ENCODE data around the gene PLBD2. TPM values are rescaled to one million over a fixed set of nuclear protein-coding genes. Genes with fewer than 3 reads are reported as not detected.
A peak's percentile ranks its signal among the peaks of the same experiment; 100 is the strongest.

The PLBD2 gene
- total RNA-seq, 4 donors from 2014 or later = 36.5 to 57.9 (median 44.7) TPM

DNA sequence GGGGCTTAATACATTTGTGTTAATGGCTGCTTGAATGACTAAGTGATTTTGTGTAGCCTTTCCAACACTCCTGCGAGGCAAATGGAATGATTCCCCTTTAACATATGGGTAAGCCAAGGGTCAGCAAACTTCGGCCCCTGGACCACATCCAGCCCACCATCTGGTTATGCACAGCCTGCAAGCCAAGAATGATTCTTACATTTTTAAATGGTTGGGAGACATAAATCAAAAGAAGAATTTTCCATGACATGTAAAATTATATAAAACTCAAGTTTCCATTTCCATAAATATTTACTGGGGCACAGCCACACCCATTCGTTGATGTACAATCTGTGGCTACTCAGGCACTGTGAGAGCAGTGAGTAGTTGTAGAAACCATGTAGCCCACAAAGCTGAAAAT lies 32.5 kb upstream of the PLBD2 start:
- 22 to 29% methylated on average over 3 of the region's 3 CpGs for WGBS, 2 donors
- no peak for DNase-seq (ENCODE audit: low spot score in 2 of 2)
- Histone ChIP-seq H3K36me3 (peaks cover 0 to 60% (median 0%) of the 10 kb centered on the region in 3 donors), H3K4me3 (no peak overlapping the region), H3K27me3 (no peaks in the 10 kb centered on the region), H3K9me3 (peaks cover 0 to 18% (median 0%) of the 10 kb centered on the region in 4 donors), H3K27ac (peak overlapping the region in 1 of 4 donors; percentile 47), H3K4me1 (peaks cover 0 to 26% (median 0%) of the 10 kb centered on the region in 4 donors)
- TF ChIP-seq, protein P1, sequence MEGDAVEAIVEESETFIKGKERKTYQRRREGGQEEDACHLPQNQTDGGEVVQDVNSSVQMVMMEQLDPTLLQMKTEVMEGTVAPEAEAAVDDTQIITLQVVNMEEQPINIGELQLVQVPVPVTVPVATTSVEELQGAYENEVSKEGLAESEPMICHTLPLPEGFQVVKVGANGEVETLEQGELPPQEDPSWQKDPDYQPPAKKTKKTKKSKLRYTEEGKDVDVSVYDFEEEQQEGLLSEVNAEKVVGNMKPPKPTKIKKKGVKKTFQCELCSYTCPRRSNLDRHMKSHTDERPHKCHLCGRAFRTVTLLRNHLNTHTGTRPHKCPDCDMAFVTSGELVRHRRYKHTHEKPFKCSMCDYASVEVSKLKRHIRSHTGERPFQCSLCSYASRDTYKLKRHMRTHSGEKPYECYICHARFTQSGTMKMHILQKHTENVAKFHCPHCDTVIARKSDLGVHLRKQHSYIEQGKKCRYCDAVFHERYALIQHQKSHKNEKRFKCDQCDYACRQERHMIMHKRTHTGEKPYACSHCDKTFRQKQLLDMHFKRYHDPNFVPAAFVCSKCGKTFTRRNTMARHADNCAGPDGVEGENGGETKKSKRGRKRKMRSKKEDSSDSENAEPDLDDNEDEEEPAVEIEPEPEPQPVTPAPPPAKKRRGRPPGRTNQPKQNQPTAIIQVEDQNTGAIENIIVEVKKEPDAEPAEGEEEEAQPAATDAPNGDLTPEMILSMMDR (IDR thresholded peaks at IDR 0.05) = no peak
- no peak for TF ChIP-seq POLR2A (IDR thresholded peaks at IDR 0.05)
- TF ChIP-seq EP300 (IDR thresholded peaks at IDR 0.05) = no peak

DNA sequence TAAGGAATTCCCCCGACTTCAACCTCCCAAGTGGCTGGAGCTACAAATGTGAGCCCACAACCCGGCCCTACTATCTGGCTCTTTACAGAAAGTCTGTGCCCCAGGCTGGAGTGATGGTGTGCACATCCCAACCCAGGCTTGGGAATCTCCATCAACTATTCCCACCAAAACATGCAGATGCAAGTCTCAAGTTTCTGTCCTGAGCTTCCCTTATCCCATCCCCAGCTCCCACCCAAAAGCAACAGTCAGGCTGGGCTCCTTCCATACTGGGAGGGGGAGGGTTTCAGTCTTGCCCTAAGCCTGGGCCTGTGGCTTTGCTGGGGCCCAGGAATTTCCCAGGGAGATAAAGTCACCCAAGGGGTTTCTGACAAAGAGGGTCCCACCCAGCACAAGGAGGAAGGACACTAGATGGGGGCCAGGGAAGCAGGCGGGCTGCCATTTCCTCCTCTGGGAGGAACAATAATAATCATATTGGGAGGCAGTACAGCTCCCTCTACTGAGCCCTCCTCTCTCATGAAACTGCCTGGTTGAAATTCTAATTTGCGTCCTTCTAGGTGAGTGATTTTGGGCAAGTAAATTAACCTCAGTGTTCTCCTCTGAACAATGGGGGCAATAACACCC lies 31.5 kb upstream of the PLBD2 start:
- no peak for TF ChIP-seq EP300 (IDR thresholded peaks at IDR 0.05)
- no peak for TF ChIP-seq POLR2A (IDR thresholded peaks at IDR 0.05)
- TF ChIP-seq, protein P1 (IDR thresholded peaks at IDR 0.05) = no peak
- DNase-seq (ENCODE audit: low spot score in 2 of 2) = no peak
- H3K27ac ChIP-seq = peak overlapping the region in 2 of 4 donors; percentile 47 to 70
- peaks cover 0 to 60% (median 0%) of the 10 kb centered on the region in 3 donors for H3K36me3 ChIP-seq
- no peak overlapping the region for H3K4me3 ChIP-seq
- 53 to 63% methylated on average over 4 of the region's 4 CpGs for WGBS, 2 donors
- no peaks in the 10 kb centered on the region for H3K27me3 ChIP-seq
- peaks cover 0 to 15% (median 0%) of the 10 kb centered on the region in 4 donors for H3K9me3 ChIP-seq
- H3K4me1 ChIP-seq = peaks cover 0 to 26% (median 0%) of the 10 kb centered on the region in 4 donors

DNA sequence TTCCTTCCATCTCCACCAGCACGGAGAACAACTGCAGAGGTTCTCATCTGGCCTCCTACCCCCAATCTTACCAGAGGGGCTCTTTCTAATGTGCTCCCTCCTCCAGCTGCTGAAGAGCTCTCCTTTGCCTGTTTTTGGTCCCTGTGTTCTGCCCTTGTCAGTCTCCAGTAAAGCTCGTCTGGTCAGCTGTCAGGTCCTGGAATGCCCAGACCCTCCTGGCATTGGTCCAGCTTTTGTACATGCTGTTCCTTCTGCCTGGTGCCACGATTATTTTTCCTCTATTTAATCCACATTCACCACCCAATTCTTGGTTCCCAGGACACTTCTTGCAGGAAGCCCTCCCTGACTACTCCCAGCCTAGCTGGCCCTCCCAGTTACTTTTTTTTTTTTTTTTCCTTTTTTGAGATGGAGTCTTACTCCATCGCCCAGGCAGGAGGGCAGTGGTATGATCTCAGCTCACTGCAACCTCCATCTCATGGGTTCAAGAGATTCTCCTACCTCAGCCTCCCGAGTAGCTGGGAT lies 30.0 kb upstream of the PLBD2 start:
- Histone ChIP-seq H3K4me3 (no peak overlapping the region), H3K9me3 (no peaks in the 10 kb centered on the region), H3K36me3 (peaks cover 0 to 53% (median 0%) of the 10 kb centered on the region in 3 donors), H3K27ac (no peak overlapping the region), H3K27me3 (no peaks in the 10 kb centered on the region), H3K4me1 (peaks cover 0 to 36% (median 5%) of the 10 kb centered on the region in 4 donors)
- TF ChIP-seq, protein P1 (IDR thresholded peaks at IDR 0.05) = no peak
- TF ChIP-seq POLR2A (IDR thresholded peaks at IDR 0.05) (no peak), EP300 (IDR thresholded peaks at IDR 0.05) (no peak)
- 75% methylated on average over 5 of the region's 5 CpGs for WGBS, 2 donors
- peak in 1 of 2 donors; percentile 15 for DNase-seq (ENCODE audit: low spot score in 2 of 2)

DNA sequence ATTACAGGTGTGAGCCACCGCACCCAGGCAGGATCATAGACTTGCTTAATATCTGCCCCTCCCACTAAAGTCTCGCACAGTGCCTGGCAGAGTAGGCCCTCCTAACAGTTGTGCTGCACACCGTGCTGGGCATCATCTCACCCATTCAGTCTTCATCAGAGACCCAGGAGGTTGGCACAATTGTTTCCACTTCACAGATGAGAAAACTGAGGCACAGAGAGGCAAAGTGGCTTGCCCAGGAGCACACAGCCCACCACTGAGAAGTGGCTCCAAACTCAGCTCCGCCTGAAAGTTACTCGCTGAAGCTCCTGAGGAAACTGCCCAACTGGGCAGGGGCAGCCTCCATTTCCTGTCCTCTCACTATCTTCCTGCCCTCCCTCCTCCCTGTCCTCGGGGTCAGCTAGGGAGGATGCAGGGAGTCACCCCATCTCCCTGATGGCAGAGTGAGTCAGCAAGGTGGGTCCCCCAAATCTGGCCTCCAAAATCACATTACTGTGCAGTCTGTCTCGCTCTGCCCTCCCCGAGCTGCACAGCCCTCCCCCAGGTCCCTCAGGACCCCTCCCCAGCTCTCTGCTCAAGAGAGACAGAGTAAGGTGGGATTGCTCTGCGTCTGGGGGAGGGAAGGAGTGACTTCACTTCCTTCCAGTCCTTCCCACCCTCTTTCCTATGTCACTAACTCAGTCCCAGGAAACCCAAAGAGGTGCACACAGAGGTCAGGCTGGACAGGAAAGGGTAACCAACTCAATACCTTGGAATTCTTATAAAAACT lies 29.2 kb upstream of the PLBD2 start:
- H3K4me3 ChIP-seq = no peak overlapping the region
- DNase-seq (ENCODE audit: low spot score in 2 of 2) = no peak
- H3K27ac ChIP-seq = no peak overlapping the region
- WGBS, 2 donors = 78 to 84% methylated on average over 8 to 9 of the region's 9 CpGs
- TF ChIP-seq POLR2A (IDR thresholded peaks at IDR 0.05) (no peak), EP300 (IDR thresholded peaks at IDR 0.05) (no peak)
- TF ChIP-seq, protein P1 (IDR thresholded peaks at IDR 0.05) = no peak
- H3K27me3 ChIP-seq = no peaks in the 10 kb centered on the region
- H3K4me1 ChIP-seq = peaks cover 0 to 43% (median 9%) of the 10 kb centered on the region in 4 donors
- H3K9me3 ChIP-seq = no peaks in the 10 kb centered on the region
- peaks cover 0 to 47% (median 0%) of the 10 kb centered on the region in 3 donors for H3K36me3 ChIP-seq
